ENCODE measurements around the gene THRSP. TPM values are rescaled to one million over a fixed set of nuclear protein-coding genes. Genes with fewer than 3 reads are reported as not detected.
"Not testable (repeated sequence)": the region's sequence is repeated elsewhere in the genome, so short reads cannot be mapped to it uniquely, and the experiment has no call there.

The THRSP gene, protein sequence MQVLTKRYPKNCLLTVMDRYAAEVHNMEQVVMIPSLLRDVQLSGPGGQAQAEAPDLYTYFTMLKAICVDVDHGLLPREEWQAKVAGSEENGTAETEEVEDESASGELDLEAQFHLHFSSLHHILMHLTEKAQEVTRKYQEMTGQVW
- total RNA-seq, result not detected in 2 replicates

DNA sequence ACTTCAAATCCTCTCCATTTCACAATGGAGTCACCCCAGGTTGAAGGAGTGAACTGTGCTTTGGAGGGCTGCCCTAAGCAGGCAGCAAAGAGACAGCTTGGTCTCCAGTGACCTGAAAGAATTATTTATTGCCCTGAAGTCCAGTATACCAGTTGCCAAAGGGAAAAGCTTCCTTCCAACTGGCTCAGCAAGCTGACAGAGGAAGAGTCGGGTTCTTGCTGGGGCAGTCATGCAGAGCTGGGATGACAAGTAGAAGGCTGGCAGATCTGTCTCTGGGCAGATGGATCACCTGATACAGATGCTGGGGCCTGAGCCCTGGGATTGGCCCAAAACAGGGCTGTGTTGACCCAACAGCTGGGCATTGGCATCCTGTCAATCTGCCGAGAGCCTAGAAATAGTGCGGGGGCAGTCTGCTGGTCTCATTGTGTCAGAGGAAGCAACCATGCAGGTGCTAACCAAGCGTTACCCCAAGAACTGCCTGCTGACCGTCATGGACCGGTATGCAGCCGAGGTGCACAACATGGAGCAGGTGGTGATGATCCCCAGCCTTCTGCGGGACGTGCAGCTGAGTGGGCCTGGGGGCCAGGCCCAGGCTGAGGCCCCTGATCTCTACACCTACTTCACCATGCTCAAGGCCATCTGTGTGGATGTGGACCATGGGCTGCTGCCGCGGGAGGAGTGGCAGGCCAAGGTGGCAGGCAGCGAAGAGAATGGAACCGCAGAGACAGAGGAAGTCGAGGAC, at the start of gene THRSP:
THRSP (plus strand) TSS at position 422 of the 742 bp plus-strand sequence; CDS start at position 443, 21 bp downstream.
- DNase-seq (ENCODE audit: extremely low read depth, low read depth, low spot score), result no peak

DNA sequence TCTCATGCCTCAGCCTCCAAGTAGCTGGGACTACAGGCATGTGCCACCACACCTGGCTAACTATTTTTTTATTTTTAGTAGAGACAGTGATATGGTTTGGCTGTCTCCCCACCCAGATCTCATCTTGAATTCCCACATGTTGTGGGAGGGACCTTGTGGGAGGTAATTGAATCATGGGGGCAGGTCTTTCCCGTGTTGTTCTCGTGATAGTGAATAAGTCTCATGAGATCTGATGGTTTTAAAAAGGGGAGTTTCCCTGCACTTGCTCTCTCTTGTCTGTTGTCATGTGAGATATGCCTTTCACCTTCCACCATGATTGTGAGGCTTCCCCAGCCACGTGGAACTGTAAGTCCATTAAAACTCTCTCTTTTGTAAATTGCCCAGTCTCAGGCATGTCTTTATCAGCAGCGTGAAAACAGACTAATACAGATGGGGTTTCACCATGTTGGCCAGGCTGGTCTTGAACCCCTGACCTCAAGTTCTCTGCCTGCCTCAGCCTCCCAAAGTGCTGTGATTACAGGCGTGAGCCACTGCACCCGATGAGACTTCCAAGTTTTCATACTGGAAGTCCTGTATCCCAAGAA, 48.6 kb upstream of the THRSP start:
- not testable (repeated sequence) for DNase-seq (ENCODE audit: extremely low read depth, low read depth, low spot score)

DNA sequence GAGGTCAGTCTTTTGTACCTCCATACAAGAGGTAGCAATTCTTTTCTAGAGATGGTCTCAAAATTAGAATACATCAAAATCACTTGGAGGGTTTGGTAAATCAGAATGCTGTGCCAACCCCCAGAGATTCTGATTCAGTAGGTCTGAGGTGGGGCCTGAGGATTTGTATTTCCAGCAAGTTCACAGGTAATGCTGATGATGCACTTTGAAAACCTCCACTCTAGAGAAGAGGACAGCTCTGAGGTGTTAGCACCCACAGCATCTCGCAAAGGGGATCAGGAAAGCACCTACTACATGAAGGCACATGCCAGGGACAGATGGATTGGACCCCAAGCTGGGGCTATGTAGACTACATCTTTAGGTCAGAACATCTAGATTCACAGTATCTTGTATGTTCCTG, 47.8 kb upstream of the THRSP start:
- DNase-seq (ENCODE audit: extremely low read depth, low read depth, low spot score), result no peak

DNA sequence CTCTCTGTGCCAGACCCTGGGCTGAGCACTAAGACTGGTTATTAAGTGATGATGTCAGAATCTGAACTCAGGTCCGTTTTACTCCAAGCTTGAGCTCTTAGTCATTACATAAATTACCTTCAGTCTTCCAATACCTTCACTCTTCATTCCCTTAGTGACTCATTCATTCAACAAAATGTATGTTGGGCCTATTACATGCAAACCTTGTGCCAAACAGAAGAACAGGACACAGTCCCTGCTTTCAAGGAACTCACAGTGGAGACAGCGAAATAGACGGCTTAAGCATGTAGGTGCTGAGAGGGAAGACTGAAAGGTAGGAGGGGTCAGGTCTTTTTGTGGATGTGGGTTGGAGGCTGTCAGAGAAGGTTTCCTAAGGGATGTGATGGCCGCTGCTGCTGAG, 43.9 kb upstream of the THRSP start:
- DNase-seq (ENCODE audit: extremely low read depth, low read depth, low spot score), result no peak

DNA sequence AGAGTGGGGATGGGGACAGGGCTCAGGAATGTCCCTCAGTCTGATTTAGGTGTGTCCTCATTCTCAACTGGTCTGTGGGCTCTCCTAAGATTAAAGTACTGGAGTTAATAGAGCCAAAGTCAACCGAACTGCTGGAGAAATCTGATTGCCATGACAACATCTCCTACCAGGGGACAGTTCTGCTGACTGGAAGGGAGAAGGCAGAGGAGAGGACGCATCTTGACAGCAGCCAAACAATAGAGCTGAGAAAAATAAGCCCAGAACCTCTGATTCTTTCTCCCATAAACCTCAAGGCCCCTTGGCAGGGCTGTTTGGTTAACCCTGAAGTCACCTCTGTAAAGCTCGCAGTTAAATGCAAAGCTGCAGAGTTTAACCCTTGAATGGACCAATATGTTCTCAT, 43.4 kb upstream of the THRSP start:
- DNase-seq (ENCODE audit: extremely low read depth, low read depth, low spot score), result no peak

DNA sequence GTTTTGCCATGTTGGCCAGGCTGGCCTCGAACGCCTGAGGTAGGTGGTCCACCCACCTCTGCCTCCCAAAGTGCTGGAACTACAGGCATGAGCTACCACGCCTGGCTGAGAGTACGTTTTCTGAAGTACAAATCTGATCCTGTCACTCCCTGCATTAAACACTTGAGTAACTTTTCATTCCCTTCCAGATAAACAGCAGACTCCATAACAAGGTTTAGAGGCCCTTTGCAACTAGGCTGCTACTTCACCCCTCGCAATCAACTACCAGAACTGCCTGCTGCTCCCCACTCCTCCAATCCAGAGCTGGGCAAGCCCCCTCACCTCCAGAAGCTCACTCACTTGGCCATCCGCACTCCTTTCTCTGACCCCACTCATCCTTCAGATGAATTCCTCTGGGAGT, 42.0 kb upstream of the THRSP start:
- no peak for DNase-seq (ENCODE audit: extremely low read depth, low read depth, low spot score)

DNA sequence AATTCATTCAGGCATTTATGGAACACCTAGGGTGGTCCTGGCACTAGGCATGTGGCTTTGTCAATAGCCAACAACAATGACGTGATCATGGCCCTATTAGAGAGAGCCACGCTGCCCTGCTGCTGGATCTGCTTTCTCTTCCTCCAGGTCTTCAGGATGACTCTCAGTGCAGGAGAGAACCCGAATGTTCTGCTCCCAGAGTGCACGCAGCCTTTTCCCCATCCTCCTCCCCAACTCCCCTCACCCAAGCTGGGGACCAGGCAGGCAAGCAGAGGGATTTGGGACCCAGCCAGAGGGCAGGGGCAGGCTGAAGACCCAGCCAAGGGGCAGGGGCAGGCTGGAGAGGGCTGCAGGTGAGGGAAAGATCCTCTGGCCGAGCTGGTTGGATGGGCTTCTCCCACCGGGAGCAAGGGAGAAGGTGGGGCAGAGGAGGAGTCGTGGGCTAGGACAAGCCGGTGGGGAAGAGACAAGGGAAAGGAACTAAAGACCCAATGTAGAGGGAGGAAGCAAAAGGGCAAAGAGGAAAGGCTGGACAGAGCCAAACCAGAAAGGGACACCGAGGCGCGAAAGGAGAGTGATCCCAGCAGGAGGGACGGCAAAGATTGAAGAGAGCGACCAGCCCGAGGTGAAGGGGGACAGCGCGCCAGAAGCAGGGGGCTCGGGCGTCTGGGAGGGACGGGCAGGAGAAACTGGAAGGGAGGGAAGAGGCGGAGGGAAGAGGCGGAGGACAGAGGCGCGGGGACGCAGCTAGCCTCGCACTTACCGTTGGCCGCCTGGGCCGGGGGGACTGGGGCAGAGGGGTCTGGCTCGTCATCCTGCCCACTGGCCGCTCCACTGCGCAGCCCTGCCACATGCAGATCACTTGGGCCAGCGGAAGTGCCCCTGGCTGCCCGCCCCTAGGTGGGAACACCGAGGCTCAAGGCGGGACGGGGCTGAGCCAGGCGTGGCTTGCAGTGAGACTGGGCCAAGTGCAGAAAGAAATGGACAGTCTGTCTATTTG, 41.0 kb upstream of the THRSP start, which contains the start of gene KCTD14:
KCTD14 (minus strand) TSS at position 880 of the 1,000 bp plus-strand sequence; CDS start at position 853, 27 bp downstream.
- no peak for DNase-seq (ENCODE audit: extremely low read depth, low read depth, low spot score)

DNA sequence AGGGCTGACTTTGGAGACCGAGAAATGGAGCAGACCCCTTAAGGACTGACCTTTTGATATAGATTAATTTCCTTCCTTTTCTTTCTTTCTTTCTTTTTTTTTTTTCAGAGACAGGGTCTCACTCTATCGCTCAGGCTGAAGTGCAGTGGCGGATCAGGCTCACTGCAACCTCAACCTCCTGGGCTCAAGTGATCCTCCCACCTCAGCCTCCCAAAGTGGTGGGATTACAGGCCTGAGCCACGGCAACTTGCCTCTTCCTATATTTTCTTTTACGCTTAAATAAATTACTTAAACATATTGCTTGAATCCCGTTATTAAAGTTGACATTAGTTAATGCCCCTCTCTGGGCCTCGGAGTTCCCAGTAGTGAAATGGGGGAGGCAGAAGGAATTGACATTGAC, 40.2 kb upstream of the THRSP start:
- no peak for DNase-seq (ENCODE audit: extremely low read depth, low read depth, low spot score)

DNA sequence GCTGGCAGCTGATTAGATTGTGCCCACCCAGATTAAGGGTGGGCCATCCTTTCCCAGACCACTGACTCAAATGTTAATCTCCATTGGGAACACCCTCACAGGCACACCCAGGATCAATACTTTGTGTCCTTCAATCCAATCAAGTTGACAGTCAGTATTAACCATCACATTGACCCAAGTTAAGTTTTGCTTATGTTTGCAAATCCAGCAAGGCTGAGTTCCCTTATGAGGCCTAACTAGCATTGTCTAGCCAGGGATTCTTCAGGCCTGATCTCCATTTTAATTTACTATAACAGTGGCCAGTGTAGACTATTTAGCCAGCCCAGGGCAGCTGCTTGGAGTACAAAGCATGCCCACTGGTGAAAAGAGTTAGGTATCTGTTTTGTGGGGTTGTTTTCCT, 38.3 kb upstream of the THRSP start:
- DNase-seq (ENCODE audit: extremely low read depth, low read depth, low spot score), result no peak

DNA sequence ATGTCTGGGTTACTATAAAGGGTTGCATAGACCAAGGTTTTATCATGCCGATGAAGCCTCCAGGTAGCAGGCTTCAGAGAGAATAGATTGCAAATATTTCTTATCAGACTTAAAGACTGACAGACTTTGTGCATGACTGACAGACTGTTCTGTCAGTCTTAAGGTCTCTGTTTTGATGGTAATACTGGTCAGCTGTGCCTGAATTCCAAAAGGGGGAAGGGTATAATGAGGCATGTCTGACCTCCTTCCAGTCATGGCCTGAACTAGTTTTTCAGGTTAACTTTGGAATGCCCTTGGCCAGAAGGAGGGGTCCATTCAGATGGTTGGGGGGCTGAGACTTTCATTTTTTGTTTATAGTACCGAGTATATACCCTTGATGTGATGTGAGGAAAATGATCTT, 35.9 kb upstream of the THRSP start:
- no peak for DNase-seq (ENCODE audit: extremely low read depth, low read depth, low spot score)

DNA sequence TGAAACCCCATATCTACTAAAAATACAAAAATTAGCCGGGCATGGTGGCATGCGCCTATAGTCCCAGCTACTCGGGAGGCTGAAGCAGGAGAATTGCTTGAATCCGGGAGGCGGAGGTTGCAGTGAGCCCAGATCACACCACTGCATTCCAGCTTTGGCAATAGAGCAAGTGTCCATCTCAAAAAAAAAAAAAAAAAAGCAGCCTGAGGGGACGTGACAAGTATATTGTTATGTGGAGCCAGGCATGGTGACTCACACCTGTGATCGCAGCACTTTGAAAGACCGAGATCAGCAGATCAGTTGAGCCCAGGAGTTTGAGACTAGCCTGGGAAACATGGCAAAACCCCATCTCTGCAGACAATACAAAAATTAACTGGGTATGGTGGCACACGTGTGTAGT, 35.2 kb upstream of the THRSP start:
- not testable (repeated sequence) for DNase-seq (ENCODE audit: extremely low read depth, low read depth, low spot score)

DNA sequence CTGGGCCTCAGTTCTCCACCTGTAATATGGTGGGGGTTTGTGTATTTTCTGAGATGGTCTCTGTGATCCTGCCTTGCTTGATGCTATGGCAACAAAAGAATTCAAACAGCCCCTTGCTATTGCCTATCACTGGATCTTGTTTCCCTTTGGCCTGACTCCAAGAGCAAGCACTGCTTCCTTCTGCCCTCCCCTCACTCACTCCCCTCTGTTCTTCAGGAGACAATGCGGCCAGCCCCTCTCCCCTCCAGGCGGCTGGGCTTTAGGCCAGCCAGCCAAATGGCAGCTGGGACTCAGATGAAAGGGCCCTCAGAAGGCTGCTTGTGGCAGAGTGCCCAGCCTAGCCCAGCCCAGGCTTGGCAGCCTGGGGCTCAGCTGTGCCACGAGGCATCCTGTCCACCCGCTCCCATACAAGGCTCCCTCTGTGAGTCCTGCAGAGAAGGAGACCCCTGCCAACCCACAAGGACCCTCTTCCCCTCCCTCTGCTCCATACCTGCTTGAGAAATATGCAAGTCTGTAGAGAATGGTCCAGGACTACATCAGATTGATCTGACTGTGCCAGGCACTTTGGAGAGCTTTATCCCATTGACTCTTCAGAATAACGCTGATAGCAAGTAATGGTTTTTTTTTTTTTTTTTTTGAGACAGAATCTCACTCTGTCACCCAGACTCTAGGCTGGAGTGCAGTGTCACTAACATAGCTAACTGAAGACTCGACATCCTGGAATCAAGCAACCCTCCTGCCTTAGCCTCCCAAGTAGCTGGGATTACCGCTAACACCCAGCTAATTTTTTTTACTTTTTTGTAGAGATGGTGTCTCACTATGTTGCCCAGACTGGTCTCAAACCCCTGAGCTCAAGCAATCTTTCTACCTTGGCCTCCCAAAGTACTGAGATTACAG, 33.0 kb upstream of the THRSP start:
- peak; percentile 72 for DNase-seq (ENCODE audit: extremely low read depth, low read depth, low spot score)

DNA sequence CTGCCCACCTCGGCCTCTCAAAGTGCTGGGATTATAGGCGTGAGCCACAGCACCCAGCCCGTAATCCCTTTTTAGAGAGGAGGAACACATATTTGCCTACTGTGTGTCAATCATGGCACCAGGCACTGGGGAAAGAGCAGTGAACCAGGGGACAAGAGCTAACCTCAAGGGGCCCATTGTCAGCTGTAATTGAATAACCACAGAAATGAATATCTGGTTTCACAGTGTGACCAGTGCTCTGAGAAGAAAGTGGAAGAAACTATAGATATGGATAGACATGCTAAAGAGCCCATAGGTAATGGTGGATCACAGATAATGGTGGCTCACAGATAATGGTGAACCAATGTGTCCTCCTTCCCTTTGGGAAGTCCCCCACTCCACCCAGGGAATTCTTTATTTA, 32.0 kb upstream of the THRSP start:
- DNase-seq (ENCODE audit: extremely low read depth, low read depth, low spot score), result no peak

DNA sequence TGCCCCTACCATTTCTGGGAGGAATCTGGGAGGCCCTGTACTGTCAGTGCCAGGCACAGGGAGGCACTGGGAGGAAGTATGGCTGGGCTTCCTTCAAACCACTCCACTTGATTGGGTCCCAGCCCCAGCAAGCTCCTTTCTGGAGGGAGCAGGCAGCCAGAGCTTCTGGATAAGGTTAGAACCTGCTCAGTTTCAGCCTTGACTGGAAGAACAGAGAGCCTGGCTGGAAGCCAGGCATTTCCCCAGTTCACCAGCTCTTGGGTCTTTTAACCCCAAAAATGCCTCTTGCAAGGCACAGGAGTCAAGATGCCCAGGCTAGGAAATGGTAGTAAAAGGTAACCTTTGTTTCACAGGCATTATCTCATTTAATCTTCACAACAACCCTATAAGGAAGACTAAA, 31.6 kb upstream of the THRSP start:
- DNase-seq (ENCODE audit: extremely low read depth, low read depth, low spot score), result no peak

DNA sequence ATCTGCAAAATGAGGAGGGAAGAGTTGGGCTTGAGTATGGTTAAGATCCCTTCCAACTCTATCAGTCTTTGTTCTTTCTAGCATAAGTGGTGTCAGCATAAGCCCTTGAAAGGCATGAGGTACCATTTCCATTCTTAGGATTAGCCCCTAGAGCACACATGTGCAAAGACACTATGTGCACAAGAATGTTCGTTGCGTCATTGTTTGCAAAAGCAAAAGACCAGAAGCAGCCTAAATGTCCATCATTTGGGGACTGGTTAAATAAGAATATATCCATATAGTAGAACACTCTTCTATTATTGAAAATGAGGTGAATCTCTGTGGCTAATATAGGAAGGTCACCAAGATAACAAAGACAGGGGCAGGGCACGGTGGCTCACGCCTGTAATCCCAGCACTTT, 30.6 kb upstream of the THRSP start:
- no peak for DNase-seq (ENCODE audit: extremely low read depth, low read depth, low spot score)

DNA sequence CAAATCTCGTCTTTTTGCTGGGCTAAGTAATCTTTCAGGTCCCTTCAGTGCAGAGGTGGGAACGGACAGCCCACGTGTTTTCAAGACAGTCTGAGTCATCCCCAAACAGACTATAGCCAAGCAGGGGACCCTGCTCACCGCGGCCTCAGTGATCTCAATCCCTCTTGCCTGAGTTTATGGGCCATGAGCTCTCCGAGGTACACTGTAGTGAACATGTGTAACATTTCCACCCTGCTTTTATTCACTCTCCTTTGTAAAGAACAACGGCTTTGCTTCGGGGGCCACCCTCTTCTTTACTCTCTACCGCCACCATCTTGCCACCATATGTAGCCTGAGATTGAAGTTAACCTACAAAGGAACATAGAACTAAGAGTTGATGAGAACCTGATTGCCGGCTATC, 29.0 kb upstream of the THRSP start:
- no peak for DNase-seq (ENCODE audit: extremely low read depth, low read depth, low spot score)

DNA sequence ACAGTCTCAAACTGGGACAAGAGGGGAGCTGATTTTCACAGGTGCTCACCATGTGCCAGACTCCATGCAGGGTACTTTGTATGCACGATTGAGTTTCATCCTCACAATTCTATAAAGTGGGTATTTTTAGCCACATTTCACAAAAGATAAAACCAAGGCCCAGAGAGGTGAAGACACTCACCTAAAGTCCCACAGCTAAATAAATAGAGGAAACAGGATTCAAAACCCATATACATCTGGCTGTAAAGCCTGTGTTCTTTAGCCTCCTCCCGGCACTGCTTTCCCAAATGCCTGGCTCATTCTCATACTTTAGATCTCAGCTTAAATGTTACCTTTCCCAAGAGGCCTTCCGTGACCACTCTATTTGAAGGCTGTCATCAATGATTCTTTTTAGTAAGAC, 27.3 kb upstream of the THRSP start:
- DNase-seq (ENCODE audit: extremely low read depth, low read depth, low spot score), result no peak

DNA sequence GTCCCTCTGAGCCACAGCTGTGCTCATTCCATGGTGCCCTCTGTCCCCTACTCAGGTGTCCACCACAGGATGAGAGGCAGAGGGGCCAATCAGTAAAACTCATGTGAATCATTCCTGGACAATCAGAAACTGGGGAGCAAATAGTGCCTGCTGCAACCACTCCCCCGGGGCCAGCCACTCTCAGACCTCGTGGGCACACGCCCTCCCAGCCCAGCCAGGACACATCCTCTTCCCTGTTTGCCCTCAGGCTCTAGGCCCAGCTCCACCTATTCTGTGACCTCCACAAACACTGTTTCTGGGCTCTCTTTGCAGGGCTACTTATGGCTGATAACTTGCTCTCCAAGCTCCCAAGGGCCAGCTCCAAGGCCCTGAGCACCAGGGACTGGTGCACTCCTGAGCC, 26.6 kb upstream of the THRSP start:
- no peak for DNase-seq (ENCODE audit: extremely low read depth, low read depth, low spot score)

DNA sequence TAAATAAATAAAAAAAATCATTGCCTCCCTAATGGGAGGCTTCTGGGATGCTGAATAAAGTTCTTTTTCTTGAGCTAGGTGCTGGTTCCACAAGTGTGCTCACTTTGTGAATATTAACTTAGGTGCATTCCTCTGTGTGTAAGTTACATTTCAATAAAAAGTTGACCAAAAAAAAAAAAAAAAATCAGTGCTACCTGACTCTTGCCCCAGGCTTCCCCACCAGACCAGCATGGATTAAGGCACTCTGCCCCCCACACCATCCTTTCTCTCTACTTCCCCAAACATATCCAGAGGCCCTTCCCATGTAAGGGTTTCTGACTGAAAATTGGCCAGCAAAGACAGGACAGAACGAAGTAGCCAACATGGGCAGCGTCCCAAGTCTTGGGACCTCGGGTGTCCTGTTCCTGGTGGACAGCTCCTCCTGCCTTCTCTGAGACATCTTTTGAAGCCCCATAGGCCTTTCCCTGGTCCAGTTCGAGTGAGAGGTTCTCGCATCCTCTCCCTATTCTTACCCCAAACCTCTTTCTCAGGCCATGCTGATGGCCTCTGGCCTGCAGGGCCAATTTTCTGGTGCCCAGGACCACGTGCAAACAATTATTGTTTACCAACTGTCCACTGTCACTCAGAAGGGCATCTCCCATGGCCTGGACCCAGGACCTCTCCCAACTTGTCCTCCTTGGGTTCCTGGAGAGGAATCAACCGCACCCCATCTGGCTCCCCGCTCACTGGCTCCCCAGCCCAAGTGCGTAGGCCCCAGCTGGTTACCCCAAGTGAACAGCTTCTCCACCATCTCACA, 25.6 kb upstream of the THRSP start:
- DNase-seq (ENCODE audit: extremely low read depth, low read depth, low spot score), result no peak

Data from glomerular endothelial cell (primary cell).